ENCODE measurements around the gene ADAM19.
"Not testable (repeated sequence)": the region's sequence is repeated elsewhere in the genome, so short reads cannot be mapped to it uniquely, and the experiment has no call there.

ADAM19 gene

GRCh38 chr5:157513182-157513581, 62.4 kb downstream of the ADAM19 start:
- no peak for DNase-seq

DNA sequence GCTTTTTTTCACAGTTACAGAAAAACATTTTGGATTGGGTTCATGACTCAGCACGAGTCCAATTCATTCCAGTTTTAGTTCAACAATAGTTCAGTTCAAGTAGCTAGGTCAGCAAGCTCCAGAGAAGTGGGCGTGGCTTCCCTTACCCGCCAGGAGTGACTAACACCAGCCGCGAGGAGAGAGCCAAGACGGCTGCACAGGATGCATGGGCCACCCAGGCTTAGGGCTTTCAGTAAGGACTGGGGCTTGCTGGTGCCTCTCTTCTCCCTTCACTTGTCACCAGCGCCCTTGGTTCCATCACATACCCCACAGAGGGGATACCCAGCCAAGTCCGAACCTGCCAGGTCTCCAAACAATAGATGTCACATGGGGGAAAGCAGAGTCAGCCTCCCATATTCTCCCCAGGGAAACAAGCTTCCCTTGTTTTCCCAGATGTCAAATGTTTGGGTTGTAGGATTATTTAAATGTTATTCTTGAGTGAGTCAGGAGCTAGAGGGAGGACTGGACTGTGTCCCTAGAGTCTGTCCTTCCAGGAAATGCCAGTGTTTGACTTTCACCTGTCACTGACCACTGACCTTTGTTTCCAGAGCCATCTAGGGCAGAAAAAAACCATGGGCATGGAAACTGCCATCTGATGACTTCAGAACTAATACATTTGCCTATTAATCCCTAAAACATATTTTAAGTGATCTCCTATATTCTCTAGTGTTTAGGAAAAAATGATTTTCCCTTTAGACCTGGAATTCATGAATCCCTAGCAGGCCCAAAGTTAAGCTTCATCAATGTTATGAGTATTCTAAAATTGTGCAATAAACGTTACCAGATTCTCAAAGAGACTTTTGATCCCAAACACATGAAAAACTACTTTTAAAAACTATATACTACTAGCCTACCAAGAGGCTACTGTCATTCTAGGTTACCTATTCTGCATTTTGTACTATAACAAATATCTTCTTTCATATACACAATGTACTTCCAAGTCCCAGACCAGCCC, 63.6 kb downstream of the ADAM19 start:
- DNase-seq: peak; percentile 81

GRCh38 chr5:157510682-157511081, 64.9 kb downstream of the ADAM19 start:
- no peak for DNase-seq

DNA sequence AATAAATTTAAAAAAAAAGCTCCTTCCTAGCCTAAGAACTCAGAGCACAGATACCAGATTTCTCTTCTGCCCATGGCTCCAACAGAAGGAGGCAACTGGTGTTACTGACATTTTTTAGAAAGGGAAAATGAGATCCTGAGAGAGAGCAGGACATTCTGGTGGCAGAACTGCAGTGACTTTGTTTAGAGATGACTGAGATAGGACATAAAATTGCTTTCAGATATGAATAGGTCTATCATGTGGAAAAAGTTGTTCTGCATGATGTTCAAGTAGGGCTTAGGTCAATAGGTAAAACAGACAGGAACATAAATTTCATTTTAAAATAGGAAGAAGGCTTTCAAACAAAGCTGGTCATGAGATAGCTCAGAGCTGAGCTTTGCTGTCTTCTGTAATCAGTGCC, 66.0 kb downstream of the ADAM19 start:
- DNase-seq: no peak

GRCh38 chr5:157509093-157509492, 66.5 kb downstream of the ADAM19 start:
- no peak for DNase-seq

GRCh38 chr5:157506981-157507780, 68.4 kb downstream of the ADAM19 start:
- no peak for DNase-seq

DNA sequence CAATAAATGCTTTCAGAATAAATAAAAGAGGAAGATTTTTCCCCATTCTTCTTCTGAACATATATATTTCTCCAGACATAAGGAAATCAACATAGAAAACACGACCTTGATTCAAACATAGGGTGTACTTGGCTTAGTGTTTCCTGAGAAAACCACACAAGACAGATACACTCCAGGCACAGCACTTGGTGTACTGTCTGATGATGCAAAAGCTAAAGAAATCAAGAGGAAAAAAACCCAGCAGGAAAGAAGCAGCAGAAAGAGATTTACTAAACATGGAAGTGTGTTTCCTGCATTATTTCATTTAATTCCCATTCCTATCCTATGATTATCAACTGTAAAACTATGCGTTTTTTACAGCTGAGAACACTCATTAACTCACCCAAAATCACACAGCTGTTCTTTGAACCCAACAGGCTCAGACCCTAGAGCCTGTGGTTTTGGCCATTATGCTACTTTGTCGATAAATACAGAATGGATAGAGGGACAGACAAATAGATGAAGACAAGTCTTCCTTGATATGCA, 69.4 kb downstream of the ADAM19 start:
- DNase-seq: no peak

DNA sequence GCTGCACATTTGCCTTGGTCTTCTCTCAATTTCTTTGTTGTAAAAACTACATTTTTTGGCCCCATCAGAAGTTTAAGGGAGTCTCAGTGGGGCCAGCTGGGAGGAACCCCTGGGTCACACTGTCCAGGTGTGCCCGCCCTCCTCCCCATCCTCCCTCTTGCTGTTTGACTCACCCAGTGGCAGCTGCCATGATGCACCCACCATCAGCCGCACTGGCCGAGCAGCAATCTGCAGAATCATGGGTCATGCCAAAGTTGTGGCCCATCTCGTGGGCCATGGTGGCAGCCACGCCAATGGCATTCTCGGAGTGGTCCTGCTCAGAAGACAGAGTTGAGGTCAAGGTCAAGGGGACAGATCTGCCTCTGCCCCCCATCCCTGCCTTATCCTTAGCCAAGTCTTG, 70.1 kb downstream of the ADAM19 start:
- no peak for DNase-seq

DNA sequence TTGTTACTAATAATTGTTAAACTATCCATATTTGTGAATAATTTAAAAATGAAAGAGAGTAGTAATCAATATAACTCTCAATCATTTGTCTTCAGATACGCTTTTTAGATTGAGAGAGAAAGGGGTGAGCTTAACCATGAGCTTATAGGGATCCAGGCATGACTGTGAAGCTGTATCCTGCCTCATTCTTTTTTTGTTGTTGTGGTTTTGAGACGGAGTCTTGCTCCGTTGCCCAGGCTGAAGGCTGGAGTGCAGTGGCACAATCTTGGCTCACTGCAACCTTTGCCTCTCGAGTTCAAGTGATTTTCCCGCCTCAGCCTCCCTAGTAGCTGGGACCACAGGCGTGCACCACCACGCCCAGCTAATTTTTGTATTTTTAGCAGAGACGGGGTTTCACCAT, 71.5 kb downstream of the ADAM19 start:
- DNase-seq: no peak

DNA sequence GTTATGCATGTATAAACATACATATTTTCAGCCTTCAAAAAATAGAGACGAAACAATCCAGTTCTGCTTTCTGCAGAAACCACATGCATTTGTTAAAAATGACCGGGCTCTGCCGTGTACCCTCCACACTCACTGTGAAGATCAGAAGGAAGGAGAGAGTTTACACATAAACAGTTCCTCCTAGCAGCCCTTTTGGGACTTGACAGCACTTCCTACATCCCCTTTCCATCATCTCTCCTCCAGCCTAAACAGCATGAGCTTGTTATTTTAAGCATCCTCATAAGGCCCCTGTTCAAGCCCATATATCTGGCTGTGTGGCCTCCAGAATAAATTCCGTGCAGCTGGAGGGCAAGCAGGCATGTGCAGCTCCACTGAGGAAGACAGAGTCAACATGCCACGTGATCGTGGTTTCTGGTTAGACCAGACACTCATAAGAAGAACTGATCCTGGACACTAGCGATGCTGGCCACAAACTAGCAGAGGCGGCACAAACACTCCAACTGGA, 73.4 kb downstream of the ADAM19 start:
- DNase-seq: peak; percentile 59

GRCh38 chr5:157497875-157498611, 77.5 kb downstream of the ADAM19 start:
- DNase-seq: no peak

GRCh38 chr5:157496864-157497263, 78.7 kb downstream of the ADAM19 start:
- peak; percentile 28 for DNase-seq

- DNase-seq: peak; percentile 96
Observed at GRCh38 chr5:157494178-157494832, 81.3 kb downstream of the ADAM19 start.

GRCh38 chr5:157492886-157493285, 82.7 kb downstream of the ADAM19 start:
- no peak for DNase-seq

- no peak for DNase-seq
Observed at GRCh38 chr5:157491471-157491995, 84.0 kb downstream of the ADAM19 start.

DNA sequence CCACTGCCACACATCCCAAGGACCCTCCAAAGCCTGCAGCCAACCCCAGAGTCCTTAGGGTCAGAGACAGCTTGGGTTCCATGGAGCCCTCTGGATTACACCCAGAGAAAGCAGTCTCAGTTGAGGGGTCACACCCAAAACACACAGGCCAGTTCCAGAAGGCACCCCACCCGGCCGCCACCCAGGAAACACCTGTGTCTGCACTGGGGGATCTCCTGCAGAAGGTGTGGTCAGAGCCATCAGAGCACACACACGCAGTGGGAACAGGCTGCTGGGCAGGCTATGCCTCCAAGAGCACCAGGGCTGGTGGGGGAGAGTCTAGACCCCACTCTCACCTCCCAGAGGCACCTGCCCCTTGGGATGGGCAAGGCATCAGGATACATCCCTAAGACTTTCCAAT, 88.2 kb downstream of the ADAM19 start:
- no peak for DNase-seq

DNA sequence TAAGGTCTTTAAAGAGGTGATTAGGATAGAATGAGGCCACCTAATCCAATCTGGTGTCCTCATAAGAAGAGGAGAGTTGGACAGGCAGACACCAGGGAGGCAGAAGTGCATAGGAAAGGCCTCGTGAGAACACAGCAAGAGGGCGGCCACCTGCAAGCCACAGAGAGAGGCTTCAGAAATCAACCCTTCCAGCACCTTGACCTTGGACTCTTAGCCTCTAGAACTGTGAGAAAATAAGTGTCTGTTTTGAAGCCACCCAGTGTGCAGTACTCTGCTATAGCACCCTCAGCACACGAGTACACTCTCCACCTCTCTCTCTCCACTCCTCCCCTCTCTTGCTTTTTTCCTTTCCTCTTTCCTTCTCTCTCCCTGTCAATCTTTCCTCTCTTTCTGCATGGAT, 88.7 kb downstream of the ADAM19 start:
- no peak for DNase-seq

DNA sequence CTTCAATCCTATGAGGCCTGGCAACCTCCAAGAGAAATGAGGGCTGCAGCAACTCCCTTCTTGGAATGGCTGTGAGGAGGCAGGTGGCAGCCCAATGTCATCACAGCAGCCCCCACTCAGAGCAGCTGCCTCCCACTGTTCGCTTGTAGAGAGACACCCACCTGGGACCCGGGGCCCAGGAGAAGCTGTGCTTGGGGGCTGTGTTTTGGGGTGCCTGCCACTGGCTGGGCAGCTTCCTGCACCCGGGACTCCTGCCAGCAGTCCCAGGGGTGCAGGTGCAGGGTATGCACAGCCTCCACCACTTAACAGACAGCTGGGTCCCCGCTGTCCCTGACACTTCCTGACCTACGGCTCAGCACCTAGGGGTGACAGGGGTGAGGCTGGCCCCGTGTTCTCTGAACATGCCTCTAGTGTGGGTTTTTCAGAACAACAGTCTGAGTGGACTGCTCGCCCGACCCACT, 89.3 kb downstream of the ADAM19 start:
- no peak for DNase-seq

- no peak for DNase-seq
Observed at GRCh38 chr5:157485811-157486210, 89.8 kb downstream of the ADAM19 start.

DNA sequence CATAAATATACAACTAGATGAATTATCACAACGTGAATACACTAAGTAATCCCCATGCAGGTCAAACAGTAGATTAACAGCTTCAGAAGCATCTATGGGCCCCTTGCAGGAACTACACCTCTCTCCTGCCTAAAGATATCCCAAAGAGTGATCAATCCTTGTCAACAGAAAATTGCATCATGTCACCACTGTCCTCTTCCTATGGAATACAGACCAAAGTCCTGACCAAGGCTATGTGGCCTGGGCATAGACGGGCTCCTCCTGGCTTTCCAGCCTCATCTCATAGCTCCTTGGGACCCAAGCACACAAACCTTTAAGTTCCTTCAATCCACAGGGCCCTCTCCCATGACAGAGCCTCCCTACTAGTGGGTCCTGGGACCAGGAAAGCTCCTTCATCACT, 90.2 kb downstream of the ADAM19 start:
- DNase-seq: no peak

GRCh38 chr5:157484768-157485167, 90.8 kb downstream of the ADAM19 start:
- DNase-seq: peak; percentile 84

DNA sequence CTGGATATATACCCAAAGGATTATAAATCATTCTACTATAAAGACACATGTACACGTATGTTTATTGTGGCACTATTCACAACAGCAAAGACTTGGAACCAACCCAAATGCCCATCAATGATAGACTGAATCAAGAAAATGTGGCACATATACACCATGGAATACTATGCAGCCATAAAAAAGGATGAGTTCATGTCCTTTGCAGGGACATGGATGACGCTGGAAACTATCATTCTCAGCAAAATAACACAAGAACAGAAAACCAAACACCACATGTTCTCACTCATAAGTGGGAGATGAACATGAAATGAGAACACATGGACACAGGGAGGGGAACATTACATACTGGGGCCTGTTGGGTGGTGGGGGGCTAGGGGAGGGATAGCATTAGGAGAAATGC, 92.9 kb downstream of the ADAM19 start:
- not testable (repeated sequence) for DNase-seq
